A673 (cell line): ENCODE data around the gene ADAMTS9. TPM values are rescaled to one million over a fixed set of nuclear protein-coding genes. Genes with fewer than 3 reads are reported as not detected.

Experiments used
- BruUV-seq: library from RNA; stranded (reverse); fragments of 400-500 nt; replicated peaks from 2 replicates; lab custom pipeline; 2021; lab: Mats Ljungman, UMichigan
- CTCF ChIA-PET: fragments of 300-600 bp; sonication (Branson Sonifier 250); formaldehyde crosslinking; loops from one replicate; lab custom pipeline; 2022; ENCODE audit warnings: antibody characterized with exemption; lab: Charles Lee
- POLR2A ChIA-PET: fragments of 300-600 bp; sonication (Branson Sonifier 250); formaldehyde crosslinking; loops from one replicate; lab custom pipeline; 2022; ENCODE audit warnings: antibody characterized with exemption; ENCODE audit not compliant: low non-redundant PET; lab: Charles Lee
- DNase-seq: peaks from one replicate; pipeline ENCODE4 v3.0.0-alpha.2; 2015; ENCODE audit warnings: low spot score
- H3K27ac ChIP-seq: fragments of 200-600 bp; sonication (generic); 2 replicates; pipeline ENCODE4 v1.5.1; 2016; ENCODE audit warnings: mixed run types, low read depth, mild to moderate bottlenecking, mixed read lengths, antibody characterized with exemption, low read length; ENCODE audit not compliant: poor library complexity, severe bottlenecking
- H3K27me3 ChIP-seq: fragments of 200-600 bp; sonication (generic); replicated peaks from 2 replicates; pipeline ENCODE4 v1.6.1; 2017; ENCODE audit warnings: mixed run types, low read depth, mild to moderate bottlenecking, mixed read lengths, antibody characterized with exemption, low read length; ENCODE audit not compliant: insufficient read depth, poor library complexity
- H3K36me3 ChIP-seq: fragments of 200-600 bp; sonication (generic); 2 replicates; pipeline ENCODE4 v1.6.1; 2016; ENCODE audit warnings: mixed run types, mild to moderate bottlenecking, mixed read lengths, antibody characterized with exemption, low read length; ENCODE audit not compliant: insufficient read depth, poor library complexity, severe bottlenecking
- H3K4me1 ChIP-seq: fragments of 200-600 bp; sonication (generic); 2 replicates; pipeline ENCODE4 v1.6.1; 2017; ENCODE audit warnings: mixed run types, mild to moderate bottlenecking, mixed read lengths, antibody characterized with exemption, low read length; ENCODE audit not compliant: insufficient read depth, poor library complexity, severe bottlenecking
- H3K4me3 ChIP-seq: fragments of 200-600 bp; sonication (generic); 2 replicates; pipeline ENCODE4 v1.5.1; 2016; ENCODE audit warnings: low read depth, mixed run types, mild to moderate bottlenecking, mixed read lengths, low read length; ENCODE audit not compliant: poor library complexity, severe bottlenecking
- H3K9me3 ChIP-seq: fragments of 200-600 bp; sonication (generic); 2 replicates; pipeline ENCODE4 v1.6.1; 2016; ENCODE audit warnings: mixed run types, low read depth, mild to moderate bottlenecking, mixed read lengths, antibody characterized with exemption, low read length; ENCODE audit not compliant: poor library complexity, severe bottlenecking
- EZH2 ChIP-seq: fragments of 200-600 bp; sonication (generic); IDR thresholded peaks from 2 replicates; pipeline ENCODE4 v1.6.1; 2017; ENCODE audit warnings: borderline replicate concordance, low read depth, mild to moderate bottlenecking, mixed read lengths, antibody characterized with exemption, low read length; ENCODE audit not compliant: poor library complexity, severe bottlenecking
- intact Hi-C: fragments of 100-400 bp; cut with micrococcal nuclease; formaldehyde crosslinking; loops from one replicate; pipeline ENCODE4 v1.10.0; 2022; ENCODE audit not compliant: unreplicated experiment
- total RNA-seq: library from RNA; stranded (reverse); gene quantifications from 2 replicates; pipeline ENCODE4 v1.2.3, GENCODE V29; 2021
- TF ChIP-seq, protein P1 (sequence below): fragments of 300-800, 200-600 bp; sonication (generic); conservative IDR thresholded peaks from 2 replicates; pipeline ENCODE4 v1.5.1; 2017; ENCODE audit warnings: low read depth, mild to moderate bottlenecking, antibody characterized with exemption, low read length, moderate library complexity, mixed read lengths

The ADAMTS9 gene
- total RNA-seq, 1 experiment from 2014 or later, result 0.26 TPM

DNA sequence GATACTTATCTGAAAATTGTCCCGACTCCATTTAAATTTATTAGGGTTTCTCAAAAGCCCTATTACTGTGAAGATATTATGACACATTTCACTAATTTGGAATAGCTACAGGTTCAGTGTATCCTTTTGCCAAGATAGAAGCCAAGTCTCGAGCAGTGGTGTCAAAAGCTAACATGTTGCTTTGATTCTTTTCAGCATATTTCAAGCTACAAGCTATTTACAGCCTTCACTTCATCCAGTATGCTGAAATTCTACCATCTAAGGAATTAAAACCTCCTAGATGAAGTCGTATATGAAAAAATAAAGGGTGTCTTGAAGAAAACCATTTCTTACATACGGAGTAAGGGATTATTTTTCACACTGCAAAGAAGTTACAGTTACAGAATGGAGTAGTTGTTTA, 31.2 kb upstream of the ADAMTS9 start:
- ChIA-PET POLR2A (no interaction called here), CTCF (no interaction called here)
- intact Hi-C loops, result no loop called here

DNA sequence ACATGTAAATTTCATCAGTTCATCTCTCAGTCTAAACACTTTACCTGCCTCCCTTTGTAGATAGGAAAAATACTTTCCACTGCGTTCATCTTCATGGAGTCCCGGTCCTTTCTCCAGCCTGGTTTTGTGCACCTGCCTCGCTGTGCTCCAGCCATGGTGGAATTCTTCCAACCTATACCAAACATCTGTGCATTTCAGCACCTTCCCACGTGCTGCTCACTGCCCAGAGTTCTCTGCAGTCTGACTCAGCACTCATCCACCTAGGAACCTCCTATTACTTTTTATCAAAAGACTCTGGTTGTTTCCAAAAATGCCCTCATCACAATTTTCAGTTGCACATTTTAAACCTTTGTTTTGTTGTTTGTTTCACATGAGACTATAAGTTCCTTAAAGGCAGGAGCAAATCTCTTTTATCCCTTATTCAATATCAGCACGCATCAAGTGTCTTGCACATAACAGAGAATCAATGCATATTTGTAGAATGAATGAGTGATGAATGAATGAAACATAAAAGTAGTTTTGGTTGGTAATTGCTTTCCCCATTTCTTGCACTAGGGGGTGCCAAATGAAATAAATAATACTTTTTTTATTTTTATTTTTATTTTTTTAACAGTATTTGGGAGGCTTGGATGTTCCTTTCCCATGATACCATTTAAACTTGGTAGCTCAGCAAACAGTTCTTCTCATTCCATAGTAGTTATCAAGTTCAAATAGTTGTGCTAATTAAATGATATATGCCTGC, 30.2 kb upstream of the ADAMTS9 start:
- BruUV-seq, result no TSS peak
- Histone ChIP-seq H3K9me3 (no peaks in the 10 kb centered on the region), H3K36me3 (no peaks in the 10 kb centered on the region), H3K27ac (no peak overlapping the region), H3K4me3 (no peak overlapping the region), H3K27me3 (no peaks in the 10 kb centered on the region), H3K4me1 (no peaks in the 10 kb centered on the region)
- TF ChIP-seq, protein P1, sequence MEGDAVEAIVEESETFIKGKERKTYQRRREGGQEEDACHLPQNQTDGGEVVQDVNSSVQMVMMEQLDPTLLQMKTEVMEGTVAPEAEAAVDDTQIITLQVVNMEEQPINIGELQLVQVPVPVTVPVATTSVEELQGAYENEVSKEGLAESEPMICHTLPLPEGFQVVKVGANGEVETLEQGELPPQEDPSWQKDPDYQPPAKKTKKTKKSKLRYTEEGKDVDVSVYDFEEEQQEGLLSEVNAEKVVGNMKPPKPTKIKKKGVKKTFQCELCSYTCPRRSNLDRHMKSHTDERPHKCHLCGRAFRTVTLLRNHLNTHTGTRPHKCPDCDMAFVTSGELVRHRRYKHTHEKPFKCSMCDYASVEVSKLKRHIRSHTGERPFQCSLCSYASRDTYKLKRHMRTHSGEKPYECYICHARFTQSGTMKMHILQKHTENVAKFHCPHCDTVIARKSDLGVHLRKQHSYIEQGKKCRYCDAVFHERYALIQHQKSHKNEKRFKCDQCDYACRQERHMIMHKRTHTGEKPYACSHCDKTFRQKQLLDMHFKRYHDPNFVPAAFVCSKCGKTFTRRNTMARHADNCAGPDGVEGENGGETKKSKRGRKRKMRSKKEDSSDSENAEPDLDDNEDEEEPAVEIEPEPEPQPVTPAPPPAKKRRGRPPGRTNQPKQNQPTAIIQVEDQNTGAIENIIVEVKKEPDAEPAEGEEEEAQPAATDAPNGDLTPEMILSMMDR, result peak; percentile 50; the same call in 1 of the 2 replicates
- no peak for TF ChIP-seq EZH2
- intact Hi-C loops, result no loop called here
- ChIA-PET POLR2A (no interaction called here), CTCF (no interaction called here)
- DNase-seq, result no peak

More for the DNA sequence above, 31.2 kb upstream of the ADAMTS9 start:
- Histone ChIP-seq H3K4me3 (no peak overlapping the region), H3K4me1 (no peaks in the 10 kb centered on the region), H3K27ac (no peak overlapping the region), H3K36me3 (no peaks in the 10 kb centered on the region), H3K27me3 (no peaks in the 10 kb centered on the region), H3K9me3 (no peaks in the 10 kb centered on the region)
- no peak for DNase-seq
- TF ChIP-seq, protein P1, result no peak
- no peak for TF ChIP-seq EZH2
- BruUV-seq, result no TSS peak

DNA sequence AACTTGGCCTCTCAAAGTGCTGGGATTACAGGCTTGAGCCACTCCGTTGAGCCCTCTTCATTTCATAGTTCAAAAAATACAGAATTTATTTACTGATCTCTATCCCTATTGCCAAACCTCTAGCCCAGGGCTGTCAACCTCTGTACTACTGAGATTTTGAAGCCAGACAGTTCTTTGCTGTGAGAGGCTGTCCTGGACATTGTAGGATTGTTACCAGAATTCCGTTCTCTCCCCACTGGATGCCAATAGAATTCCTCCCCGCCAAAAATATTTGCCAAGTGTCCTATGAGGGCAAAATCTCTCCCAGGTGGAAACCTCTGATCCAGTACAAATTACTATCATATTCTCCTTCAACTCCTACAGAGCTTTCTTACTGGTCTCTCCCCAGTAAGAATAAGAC, 29.6 kb upstream of the ADAMTS9 start:
- Histone ChIP-seq H3K9me3 (no peaks in the 10 kb centered on the region), H3K36me3 (no peaks in the 10 kb centered on the region), H3K27me3 (no peaks in the 10 kb centered on the region), H3K27ac (no peak overlapping the region), H3K4me1 (no peaks in the 10 kb centered on the region), H3K4me3 (no peak overlapping the region)
- ChIA-PET POLR2A (no interaction called here), CTCF (no interaction called here)
- DNase-seq, result no peak
- intact Hi-C loops, result no loop called here
- BruUV-seq, result no TSS peak
- TF ChIP-seq, protein P1, result no peak
- no peak for TF ChIP-seq EZH2
